K562 (cell line): Measurements from ENCODE around the gene SPATA25.

Experiments used
- GATAD2A ChIP-seq: fragments of 450-650 bp; IDR thresholded peaks from 2 replicates; pipeline ENCODE4 v1.6.1; 2017
- ZNF274 ChIP-seq: IDR thresholded peaks from 2 replicates; pipeline ENCODE4 v1.6.1; 2011; ENCODE audit warnings: low read depth, mild to moderate bottlenecking, low read length, moderate library complexity, borderline replicate concordance

- TF ChIP-seq ZNF274 (no peak), GATAD2A (no peak)
These were observed 38.5 kb upstream of the SPATA25 start for GRCh38 chr20:45925821-45926506.
